ENCODE measurements around the gene CADPS2. TPM values are rescaled to one million over a fixed set of nuclear protein-coding genes. Genes with fewer than 3 reads are reported as not detected.

CADPS2 gene
- total and polyA plus RNA-seq, 4 donors = 16.0 to 76.7 (median 27.7) TPM

GRCh38 chr7:122677149-122677548 lies 209.1 kb downstream of the CADPS2 start:
- no peak overlapping the region for H3K4me3 ChIP-seq
- WGBS, 2 donors = 56 to 65% methylated on average over 1 of the region's 1 CpG
- H3K36me3 ChIP-seq (ENCODE audit: control insufficient read depth in 4 of 4, insufficient read depth in 4 of 4, low read length in 4 of 4) = peaks cover 0 to 1% (median 0%) of the 10 kb centered on the region in 4 donors
- no peaks in the 10 kb centered on the region for H3K9me3 ChIP-seq (ENCODE audit: control insufficient read depth in 4 of 4, insufficient read depth in 3 of 4, low read length in 3 of 4)
- no peak overlapping the region for H3K9ac ChIP-seq (ENCODE audit: insufficient read depth in 1 of 2, low read length in 2 of 2)
- H3K4me1 ChIP-seq (ENCODE audit: control insufficient read depth in 5 of 5, insufficient read depth in 5 of 5, low read length in 5 of 5) = peaks cover 0 to 19% (median 7%) of the 10 kb centered on the region in 5 donors
- ATAC-seq (ENCODE audit: insufficient read depth, low FRiP score) (no peak), DNase-seq (no peak)
- no peak overlapping the region for H3K27ac ChIP-seq (ENCODE audit: low read depth in 1 of 2, low read length in 1 of 2)
- H3K27me3 ChIP-seq (ENCODE audit: control insufficient read depth in 3 of 3, insufficient read depth in 3 of 3, low read length in 2 of 3) = no peaks in the 10 kb centered on the region
- TF ChIP-seq CTCF (IDR thresholded peaks at IDR 0.05; ENCODE audit: control extremely low read depth, extremely low read depth) = no peak

DNA sequence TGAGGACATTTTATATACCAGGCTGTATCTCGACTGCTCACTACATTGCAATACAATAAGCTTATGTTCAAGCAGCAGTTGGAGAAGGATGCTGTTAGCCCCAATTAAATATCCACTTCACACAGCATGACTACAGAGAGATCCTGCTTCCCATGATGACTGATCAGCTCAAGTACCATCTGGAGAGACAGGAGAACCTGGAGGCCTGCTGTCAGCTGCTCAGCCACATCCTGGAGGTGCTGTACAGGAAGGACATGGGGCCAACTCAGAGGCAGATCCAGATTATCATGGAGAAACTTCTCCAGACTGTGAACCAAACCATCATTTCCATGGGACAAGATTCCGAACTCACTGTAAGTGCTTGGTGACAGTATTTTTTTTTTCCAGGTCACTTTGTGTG lies 209.8 kb downstream of the CADPS2 start:
- Histone ChIP-seq H3K27ac (ENCODE audit: low read depth in 1 of 2, low read length in 1 of 2) (no peak overlapping the region), H3K9ac (ENCODE audit: insufficient read depth in 1 of 2, low read length in 2 of 2) (no peak overlapping the region), H3K36me3 (ENCODE audit: control insufficient read depth in 4 of 4, insufficient read depth in 4 of 4, low read length in 4 of 4) (peaks cover 0 to 1% (median 0%) of the 10 kb centered on the region in 4 donors), H3K27me3 (ENCODE audit: control insufficient read depth in 3 of 3, insufficient read depth in 3 of 3, low read length in 2 of 3) (no peaks in the 10 kb centered on the region), H3K9me3 (ENCODE audit: control insufficient read depth in 4 of 4, insufficient read depth in 3 of 4, low read length in 3 of 4) (no peaks in the 10 kb centered on the region), H3K4me3 (no peak overlapping the region), H3K4me1 (ENCODE audit: control insufficient read depth in 5 of 5, insufficient read depth in 5 of 5, low read length in 5 of 5) (peaks cover 0 to 17% (median 5%) of the 10 kb centered on the region in 5 donors)
- no peak for TF ChIP-seq CTCF (IDR thresholded peaks at IDR 0.05; ENCODE audit: control extremely low read depth, extremely low read depth)
- WGBS, 2 donors = 75 to 79% methylated on average over 2 of the region's 2 CpGs
- ATAC-seq (ENCODE audit: insufficient read depth, low FRiP score) (no peak), DNase-seq (no peak)

DNA sequence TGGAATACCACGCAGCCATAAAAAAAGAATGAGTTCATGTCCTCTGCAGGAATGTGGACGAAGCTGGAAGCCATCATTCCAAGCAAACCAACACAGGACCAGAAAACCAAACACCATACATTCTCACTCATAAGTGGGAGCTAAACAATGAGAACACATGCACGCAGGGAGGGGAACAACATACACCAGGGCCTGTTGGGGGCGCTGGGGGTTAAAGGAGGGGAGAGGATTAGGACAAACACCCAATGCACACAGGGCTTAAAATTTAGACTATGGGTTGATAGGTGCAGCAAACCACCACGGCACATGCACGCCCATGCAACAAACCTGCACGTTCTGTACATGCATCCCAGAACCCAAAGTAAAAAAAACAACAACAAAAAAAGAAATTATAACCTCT lies 210.6 kb downstream of the CADPS2 start:
- no peak for TF ChIP-seq CTCF (IDR thresholded peaks at IDR 0.05; ENCODE audit: control extremely low read depth, extremely low read depth)
- H3K27ac ChIP-seq (ENCODE audit: low read depth in 1 of 2, low read length in 1 of 2) = no peak overlapping the region
- peaks cover 0 to 1% (median 0%) of the 10 kb centered on the region in 4 donors for H3K36me3 ChIP-seq (ENCODE audit: control insufficient read depth in 4 of 4, insufficient read depth in 4 of 4, low read length in 4 of 4)
- peaks cover 0 to 17% (median 5%) of the 10 kb centered on the region in 5 donors for H3K4me1 ChIP-seq (ENCODE audit: control insufficient read depth in 5 of 5, insufficient read depth in 5 of 5, low read length in 5 of 5)
- no peak overlapping the region for H3K9ac ChIP-seq (ENCODE audit: insufficient read depth in 1 of 2, low read length in 2 of 2)
- H3K9me3 ChIP-seq (ENCODE audit: control insufficient read depth in 4 of 4, insufficient read depth in 3 of 4, low read length in 3 of 4) = no peaks in the 10 kb centered on the region
- ATAC-seq (ENCODE audit: insufficient read depth, low FRiP score) (no peak), DNase-seq (no peak)
- WGBS, 2 donors = 91 to 92% methylated on average over 7 of the region's 7 CpGs
- no peak overlapping the region for H3K4me3 ChIP-seq
- no peaks in the 10 kb centered on the region for H3K27me3 ChIP-seq (ENCODE audit: control insufficient read depth in 3 of 3, insufficient read depth in 3 of 3, low read length in 2 of 3)

GRCh38 chr7:122675011-122675410 lies 211.2 kb downstream of the CADPS2 start:
- no peak for TF ChIP-seq CTCF (IDR thresholded peaks at IDR 0.05; ENCODE audit: control extremely low read depth, extremely low read depth)
- peaks cover 0 to 1% (median 0%) of the 10 kb centered on the region in 4 donors for H3K36me3 ChIP-seq (ENCODE audit: control insufficient read depth in 4 of 4, insufficient read depth in 4 of 4, low read length in 4 of 4)
- H3K4me3 ChIP-seq = no peak overlapping the region
- peak overlapping the region in 1 of 2 donors; percentile 55 for H3K9ac ChIP-seq (ENCODE audit: insufficient read depth in 1 of 2, low read length in 2 of 2)
- no peaks in the 10 kb centered on the region for H3K9me3 ChIP-seq (ENCODE audit: control insufficient read depth in 4 of 4, insufficient read depth in 3 of 4, low read length in 3 of 4)
- WGBS, 2 donors = 61 to 77% methylated on average over 7 of the region's 7 CpGs
- H3K27me3 ChIP-seq (ENCODE audit: control insufficient read depth in 3 of 3, insufficient read depth in 3 of 3, low read length in 2 of 3) = no peaks in the 10 kb centered on the region
- peak overlapping the region in 1 of 2 donors; percentile 45 for H3K27ac ChIP-seq (ENCODE audit: low read depth in 1 of 2, low read length in 1 of 2)
- H3K4me1 ChIP-seq (ENCODE audit: control insufficient read depth in 5 of 5, insufficient read depth in 5 of 5, low read length in 5 of 5) = peaks cover 0 to 17% (median 5%) of the 10 kb centered on the region in 5 donors
- ATAC-seq (ENCODE audit: insufficient read depth, low FRiP score) (no peak), DNase-seq (no peak)

Data from lung (tissue), 12 donors.